Activated CD4-positive, alpha-beta T cell treated with anti-CD3 and anti-CD28 coated beads, Interleukin-10, Interleukin-2, amounts not matched to agents 100 ng/mL and 50 ng/mL, durations not matched to agents 16 hours and 8 hours (primary cell): ENCODE data around the gene EIF3CL.
"Not testable (repeated sequence)": the region's sequence is repeated elsewhere in the genome, so short reads cannot be mapped to it uniquely, and the experiment has no call there.

ENCODE experiments used
- DNase-seq: peaks from one replicate; pipeline ENCODE4 v3.0.0-alpha.2; 2020

Gene EIF3CL

GRCh38 chr16:28362600-28362999 is 41.0 kb downstream of the EIF3CL start:
- DNase-seq = not testable (repeated sequence)

GRCh38 chr16:28338230-28338629 is 65.4 kb downstream of the EIF3CL start:
- DNase-seq = not testable (repeated sequence)

DNA sequence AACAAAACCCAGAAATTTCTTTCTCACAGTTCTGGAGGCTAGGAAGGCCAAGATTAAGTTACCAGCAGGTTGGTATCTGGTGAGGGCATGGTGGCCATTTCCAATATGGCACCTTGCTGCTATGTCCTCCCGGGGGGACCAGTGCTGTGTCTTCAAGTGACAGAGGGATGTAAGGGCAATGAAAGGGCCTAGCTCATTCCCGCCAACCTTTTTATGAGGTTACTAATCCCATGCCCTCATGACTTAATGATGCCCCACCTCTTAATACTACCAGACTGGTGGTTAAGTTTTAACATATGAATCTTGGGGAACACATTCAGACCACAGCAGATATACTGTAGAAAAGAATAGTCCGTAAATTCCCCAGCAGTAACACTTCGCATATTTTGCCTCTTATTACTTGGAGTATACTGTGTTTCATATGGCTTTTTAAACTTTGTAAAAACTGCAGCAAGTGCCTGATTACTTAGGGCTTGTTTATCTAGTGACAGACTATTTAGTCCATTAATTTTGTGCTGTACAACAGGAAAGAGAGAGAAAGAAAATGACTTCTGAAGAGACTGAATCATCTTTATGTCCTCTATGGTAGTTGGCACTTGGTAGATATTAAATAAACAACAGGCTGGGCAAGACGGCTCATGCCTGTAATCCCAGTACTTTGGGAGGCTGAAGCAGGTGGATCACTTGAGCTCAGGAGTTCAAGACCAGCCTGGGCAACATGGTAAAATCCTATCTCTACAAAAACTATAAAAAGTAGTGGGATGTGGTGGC is 66.5 kb downstream of the EIF3CL start:
- not testable (repeated sequence) for DNase-seq

DNA sequence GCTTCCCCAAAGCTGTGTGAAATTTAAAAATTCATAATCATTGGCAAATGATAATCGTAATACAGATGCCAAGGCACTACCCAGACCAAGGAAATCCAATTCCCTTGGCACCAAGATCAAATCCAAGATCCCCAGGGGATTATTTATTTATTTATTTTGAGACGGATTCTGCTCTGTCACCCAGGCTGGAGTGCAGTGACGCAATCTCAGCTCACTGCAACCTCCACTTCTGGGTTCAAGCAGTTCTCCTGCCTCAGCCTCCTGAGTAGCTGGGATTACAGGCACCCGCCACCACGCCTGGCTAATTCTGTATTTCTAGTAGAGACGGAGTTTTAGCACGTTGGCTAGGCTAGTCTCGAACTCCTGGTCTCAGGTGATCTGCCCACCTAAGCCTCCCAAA is 68.0 kb downstream of the EIF3CL start:
- DNase-seq = not testable (repeated sequence)

GRCh38 chr16:28332632-28333031 is 71.0 kb downstream of the EIF3CL start:
- DNase-seq = not testable (repeated sequence)

DNA sequence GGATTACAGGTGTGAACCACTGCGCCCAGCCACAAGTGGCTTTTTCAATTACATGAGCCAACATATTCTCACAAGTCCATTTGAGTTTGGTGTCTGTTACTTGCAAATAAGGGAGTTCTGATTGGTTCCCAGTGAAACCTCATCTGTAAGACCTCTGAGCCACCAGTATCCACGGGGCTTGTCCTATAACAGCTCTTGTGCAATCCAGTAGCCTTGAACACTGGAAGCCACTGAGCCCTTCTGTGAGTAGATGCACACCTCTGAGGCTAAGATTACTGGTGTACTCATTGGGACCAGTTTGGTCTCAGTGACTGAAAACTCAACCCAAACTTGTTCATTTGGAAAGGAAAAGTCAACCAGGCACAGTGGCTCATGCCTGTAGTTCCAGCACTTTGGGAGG is 72.7 kb downstream of the EIF3CL start:
- DNase-seq = not testable (repeated sequence)

GRCh38 chr16:28330232-28330631 is 73.4 kb downstream of the EIF3CL start:
- DNase-seq = not testable (repeated sequence)
